ENCODE measurements around the gene NRN1. TPM values are rescaled to one million over a fixed set of nuclear protein-coding genes. Genes with fewer than 3 reads are reported as not detected.

The NRN1 gene
- total RNA-seq, 1 experiment from 2014 or later: not detected

DNA sequence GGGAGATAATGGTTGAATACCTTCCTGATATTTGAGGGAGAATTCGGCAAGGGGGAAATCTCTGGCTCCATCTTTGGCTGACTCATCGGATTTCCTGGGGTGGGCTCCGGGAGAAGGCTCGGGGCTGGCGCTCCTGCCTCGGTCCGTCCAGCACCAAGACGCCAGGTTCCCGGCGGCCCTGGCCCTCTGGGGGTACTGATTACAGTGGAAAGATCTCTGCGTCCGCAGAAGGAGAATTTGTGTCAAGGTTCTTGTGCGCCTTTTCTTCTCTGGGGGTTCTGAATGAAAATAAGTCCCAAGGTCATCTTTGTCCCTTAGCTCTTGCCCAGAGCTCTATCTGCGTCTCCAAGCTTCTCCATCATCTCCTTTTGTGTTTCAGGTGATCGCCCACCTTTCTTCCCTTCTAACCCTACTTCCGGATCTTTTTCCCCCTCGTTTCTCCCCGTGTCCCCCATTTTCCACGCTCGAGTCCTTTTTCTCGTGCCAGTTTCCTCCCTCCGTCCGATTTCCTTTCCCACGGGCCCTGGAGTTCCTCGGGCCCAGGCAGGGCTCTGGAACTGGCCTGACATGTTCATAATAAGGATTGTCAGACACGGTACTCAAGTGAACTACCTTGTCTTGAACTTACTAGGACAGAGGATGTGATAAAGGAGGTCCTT lies 11.6 kb downstream of the NRN1 start:
- ChIA-PET POLR2A (no interaction called here), CTCF (no interaction called here)
- no peaks in the 10 kb centered on the region for H3K9me3 ChIP-seq
- Mint-ChIP-seq H3K36me3 (ENCODE audit: insufficient read depth, unreplicated experiment) (no peaks in the 10 kb centered on the region), H3K9me3 (ENCODE audit: unreplicated experiment) (no peaks in the 10 kb centered on the region), H3K4me1 (ENCODE audit: low read depth, unreplicated experiment) (no peaks in the 10 kb centered on the region), H3K27me3 (ENCODE audit: insufficient read depth, unreplicated experiment) (peaks cover 9% of the 10 kb centered on the region), H3K4me3 (ENCODE audit: unreplicated experiment) (no peak overlapping the region), H3K27ac (ENCODE audit: unreplicated experiment) (no peak overlapping the region)
- no peak overlapping the region for H3K4me3 ChIP-seq (ENCODE audit: low read depth, low read length)
- DNase-seq: no peak
- no peaks in the 10 kb centered on the region for H3K27me3 ChIP-seq (replicated peaks; ENCODE audit: control insufficient read depth, insufficient read depth, low read length)
- no peaks in the 10 kb centered on the region for H3K4me1 ChIP-seq
- intact Hi-C loops (cut with micrococcal nuclease; ENCODE audit: unreplicated experiment): no loop called here
- BruUV-seq (replicated peaks): no TSS peak
- TF ChIP-seq CTCF (IDR thresholded peaks at IDR 0.05; ENCODE audit: insufficient read depth in 1 of 2, low read depth in 1 of 2, low read length in 1 of 2, severe bottlenecking in 1 of 2, unreplicated experiment in 1 of 2): no peak
- H3K36me3 ChIP-seq (ENCODE audit: control insufficient read depth, insufficient read depth, low read length): no peaks in the 10 kb centered on the region

DNA sequence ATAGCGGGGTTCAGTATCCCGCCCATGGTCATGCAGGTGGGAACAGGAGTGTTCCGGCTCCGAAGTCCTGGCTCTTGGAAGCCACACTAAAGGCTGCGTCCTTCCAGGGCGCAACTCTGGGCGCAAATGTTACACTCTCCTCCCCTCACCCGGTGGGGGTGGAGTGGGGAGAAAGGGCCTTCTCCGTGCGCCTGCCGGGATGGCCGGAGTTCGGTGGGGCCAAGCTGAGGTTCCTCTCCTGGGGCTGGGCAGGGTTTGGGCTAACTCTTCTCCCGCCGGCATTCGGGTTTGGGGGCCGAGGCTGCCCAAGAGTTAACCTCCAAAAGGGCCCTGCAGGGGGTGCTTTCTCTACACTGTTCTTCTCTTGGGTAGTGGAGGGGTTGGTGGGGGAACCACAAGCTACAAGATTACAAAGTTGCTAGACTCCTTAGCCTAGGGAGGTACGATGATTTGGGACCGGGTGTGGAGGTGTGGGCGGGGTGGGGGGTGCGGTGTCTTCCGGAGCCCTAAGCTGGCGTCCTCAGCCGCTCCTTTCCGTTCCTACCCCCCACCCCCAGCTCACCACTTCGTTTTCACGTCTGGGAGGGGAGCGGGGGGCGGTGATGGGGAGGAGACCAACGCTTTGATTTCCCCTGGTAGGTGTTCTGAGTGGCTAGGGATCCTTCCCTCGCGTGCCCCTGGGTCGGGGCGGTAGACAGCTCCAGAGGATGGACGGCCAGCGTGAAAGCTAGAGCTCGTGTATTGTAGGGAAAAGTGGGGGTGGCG lies 12.3 kb downstream of the NRN1 start:
- Histone ChIP-seq H3K9me3 (no peaks in the 10 kb centered on the region), H3K4me1 (no peaks in the 10 kb centered on the region), H3K4me3 (ENCODE audit: low read depth, low read length) (no peak overlapping the region), H3K27me3 (replicated peaks; ENCODE audit: control insufficient read depth, insufficient read depth, low read length) (no peaks in the 10 kb centered on the region), H3K36me3 (ENCODE audit: control insufficient read depth, insufficient read depth, low read length) (no peaks in the 10 kb centered on the region)
- TF ChIP-seq CTCF (IDR thresholded peaks at IDR 0.05; ENCODE audit: insufficient read depth in 1 of 2, low read depth in 1 of 2, low read length in 1 of 2, severe bottlenecking in 1 of 2, unreplicated experiment in 1 of 2): no peak
- no peak overlapping the region for H3K27ac Mint-ChIP-seq (ENCODE audit: unreplicated experiment)
- intact Hi-C loops (cut with micrococcal nuclease; ENCODE audit: unreplicated experiment): no loop called here
- BruUV-seq (replicated peaks): no TSS peak
- CTCF ChIA-PET: no interaction called here
- POLR2A ChIA-PET: no interaction called here
- H3K4me1 Mint-ChIP-seq (ENCODE audit: low read depth, unreplicated experiment): no peaks in the 10 kb centered on the region
- H3K36me3 Mint-ChIP-seq (ENCODE audit: insufficient read depth, unreplicated experiment): no peaks in the 10 kb centered on the region
- no peak for DNase-seq
- no peaks in the 10 kb centered on the region for H3K9me3 Mint-ChIP-seq (ENCODE audit: unreplicated experiment)
- no peak overlapping the region for H3K4me3 Mint-ChIP-seq (ENCODE audit: unreplicated experiment)
- H3K27me3 Mint-ChIP-seq (ENCODE audit: insufficient read depth, unreplicated experiment): peaks cover 7% of the 10 kb centered on the region

- H3K9me3 Mint-ChIP-seq (ENCODE audit: unreplicated experiment): no peaks in the 10 kb centered on the region
- Histone ChIP-seq H3K27me3 (replicated peaks; ENCODE audit: control insufficient read depth, insufficient read depth, low read length) (no peaks in the 10 kb centered on the region), H3K4me3 (ENCODE audit: low read depth, low read length) (no peak overlapping the region), H3K9me3 (no peaks in the 10 kb centered on the region), H3K36me3 (ENCODE audit: control insufficient read depth, insufficient read depth, low read length) (no peaks in the 10 kb centered on the region), H3K4me1 (no peaks in the 10 kb centered on the region)
- DNase-seq: no peak
- TF ChIP-seq CTCF (IDR thresholded peaks at IDR 0.05; ENCODE audit: insufficient read depth in 1 of 2, low read depth in 1 of 2, low read length in 1 of 2, severe bottlenecking in 1 of 2, unreplicated experiment in 1 of 2): no peak
- intact Hi-C loops (cut with micrococcal nuclease; ENCODE audit: unreplicated experiment): no loop called here
- CTCF ChIA-PET: no interaction called here
- no peak overlapping the region for H3K4me3 Mint-ChIP-seq (ENCODE audit: unreplicated experiment)
- POLR2A ChIA-PET: no interaction called here
- no peak overlapping the region for H3K27ac Mint-ChIP-seq (ENCODE audit: unreplicated experiment)
- peaks cover 15% of the 10 kb centered on the region for H3K27me3 Mint-ChIP-seq (ENCODE audit: insufficient read depth, unreplicated experiment)
- no peaks in the 10 kb centered on the region for H3K4me1 Mint-ChIP-seq (ENCODE audit: low read depth, unreplicated experiment)
- H3K36me3 Mint-ChIP-seq (ENCODE audit: insufficient read depth, unreplicated experiment): no peaks in the 10 kb centered on the region
- no TSS peak for BruUV-seq (replicated peaks)
These were observed 14.0 kb downstream of the NRN1 start for GRCh38 chr6:5992551-5993225.
